Chondrocyte (in vitro differentiated cells): ENCODE measurements around the gene ELOVL5. TPM values are rescaled to one million over a fixed set of nuclear protein-coding genes. Genes with fewer than 3 reads are reported as not detected.

Experiments used
- DNase-seq: peaks from one replicate; pipeline ENCODE4 v3.0.0; 2021; ENCODE audit warnings: mixed read lengths, low spot score
- H3K27ac Mint-ChIP-seq: one replicate; pipeline ENCODE4 v1.8.0; 2021; ENCODE audit warnings: mild to moderate bottlenecking, moderate library complexity, mixed read lengths; ENCODE audit not compliant: unreplicated experiment
- H3K27me3 Mint-ChIP-seq: 2 replicates; pipeline ENCODE4 v1.8.0; 2021; ENCODE audit warnings: low read depth, mixed read lengths
- H3K36me3 Mint-ChIP-seq: 2 replicates; pipeline ENCODE4 v1.8.0; 2021; ENCODE audit warnings: low read depth, mixed read lengths
- H3K4me1 Mint-ChIP-seq: 2 replicates; pipeline ENCODE4 v1.8.0; 2021; ENCODE audit warnings: low read depth, mild to moderate bottlenecking, mixed read lengths
- H3K4me3 Mint-ChIP-seq: one replicate; pipeline ENCODE4 v1.8.0; 2021; ENCODE audit warnings: mild to moderate bottlenecking, moderate library complexity, mixed read lengths; ENCODE audit not compliant: unreplicated experiment
- H3K9me3 Mint-ChIP-seq: 2 replicates; pipeline ENCODE4 v1.8.0; 2021; ENCODE audit warnings: low read depth, mixed read lengths
- total RNA-seq: library from RNA; stranded (reverse); gene quantifications from 3 replicates; pipeline ENCODE4 v1.2.1, GENCODE V29; 2021
- TF ChIP-seq, protein P1 (sequence below): fragments of 200-600 bp; sonication (generic); IDR thresholded peaks from 2 replicates; pipeline ENCODE4 v1.5.0; 2021; ENCODE audit warnings: antibody characterized with exemption, mild to moderate bottlenecking, moderate library complexity

Gene ELOVL5
- total RNA-seq, 1 donor from 2014 or later = 102 TPM

DNA sequence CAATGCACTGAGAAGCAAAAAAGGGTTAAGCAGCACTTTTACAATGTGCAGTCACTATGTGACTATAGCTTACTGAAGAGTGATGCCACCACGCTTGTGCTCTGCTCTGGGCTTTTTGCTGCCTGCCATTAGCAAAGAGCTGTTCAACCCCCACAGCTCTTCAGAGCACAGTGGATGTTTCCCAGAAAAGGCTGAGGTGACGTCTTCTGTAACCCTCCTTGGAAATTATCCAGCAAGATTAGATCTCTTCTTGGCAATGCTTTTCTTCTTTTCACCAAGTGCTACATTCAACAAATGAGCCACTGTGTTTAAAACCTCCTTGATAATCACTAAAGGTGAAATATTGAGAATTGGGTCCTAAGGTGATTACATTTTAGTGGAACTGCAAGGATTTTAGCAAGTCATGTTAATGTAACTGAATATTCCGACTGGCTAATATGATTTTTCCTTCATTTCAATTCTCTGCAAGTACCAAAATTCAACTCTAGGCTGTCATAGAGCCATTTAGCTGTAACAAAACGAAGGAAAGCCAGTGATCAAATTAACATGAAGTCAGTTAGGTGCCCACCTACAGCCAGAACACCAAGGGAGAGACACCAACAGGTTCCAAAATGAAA lies 34.9 kb downstream of the ELOVL5 start:
- Mint-ChIP-seq H3K36me3 (no peaks in the 10 kb centered on the region), H3K27me3 (no peaks in the 10 kb centered on the region), H3K27ac (peak overlapping the region; percentile 70), H3K4me3 (no peak overlapping the region), H3K9me3 (no peaks in the 10 kb centered on the region), H3K4me1 (peaks cover 77% of the 10 kb centered on the region)
- TF ChIP-seq, protein P1, sequence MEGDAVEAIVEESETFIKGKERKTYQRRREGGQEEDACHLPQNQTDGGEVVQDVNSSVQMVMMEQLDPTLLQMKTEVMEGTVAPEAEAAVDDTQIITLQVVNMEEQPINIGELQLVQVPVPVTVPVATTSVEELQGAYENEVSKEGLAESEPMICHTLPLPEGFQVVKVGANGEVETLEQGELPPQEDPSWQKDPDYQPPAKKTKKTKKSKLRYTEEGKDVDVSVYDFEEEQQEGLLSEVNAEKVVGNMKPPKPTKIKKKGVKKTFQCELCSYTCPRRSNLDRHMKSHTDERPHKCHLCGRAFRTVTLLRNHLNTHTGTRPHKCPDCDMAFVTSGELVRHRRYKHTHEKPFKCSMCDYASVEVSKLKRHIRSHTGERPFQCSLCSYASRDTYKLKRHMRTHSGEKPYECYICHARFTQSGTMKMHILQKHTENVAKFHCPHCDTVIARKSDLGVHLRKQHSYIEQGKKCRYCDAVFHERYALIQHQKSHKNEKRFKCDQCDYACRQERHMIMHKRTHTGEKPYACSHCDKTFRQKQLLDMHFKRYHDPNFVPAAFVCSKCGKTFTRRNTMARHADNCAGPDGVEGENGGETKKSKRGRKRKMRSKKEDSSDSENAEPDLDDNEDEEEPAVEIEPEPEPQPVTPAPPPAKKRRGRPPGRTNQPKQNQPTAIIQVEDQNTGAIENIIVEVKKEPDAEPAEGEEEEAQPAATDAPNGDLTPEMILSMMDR = no peak
- no peak for DNase-seq

DNA sequence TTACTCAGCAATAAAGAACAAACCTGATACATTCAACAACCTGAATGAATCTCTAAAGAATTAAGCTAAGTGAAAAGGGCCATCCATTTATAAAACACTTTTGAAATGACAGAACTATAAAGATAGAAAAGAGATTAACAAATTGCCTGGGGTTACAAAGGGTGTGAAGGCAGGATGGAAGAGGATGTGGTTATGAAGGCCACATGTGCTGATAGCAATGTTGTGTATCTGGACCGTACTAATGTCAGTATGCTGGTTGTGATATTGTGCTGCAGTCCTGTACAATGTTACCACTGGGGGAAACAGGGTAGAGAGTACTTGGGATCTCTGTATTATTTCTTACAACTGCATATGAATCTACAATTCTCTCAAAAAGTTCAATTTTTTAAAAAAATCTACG lies 36.4 kb downstream of the ELOVL5 start:
- Mint-ChIP-seq H3K4me3 (no peak overlapping the region), H3K27ac (no peak overlapping the region), H3K9me3 (no peaks in the 10 kb centered on the region), H3K36me3 (no peaks in the 10 kb centered on the region), H3K27me3 (no peaks in the 10 kb centered on the region), H3K4me1 (peaks cover 92% of the 10 kb centered on the region)
- no peak for DNase-seq
- TF ChIP-seq, protein P1 = no peak

DNA sequence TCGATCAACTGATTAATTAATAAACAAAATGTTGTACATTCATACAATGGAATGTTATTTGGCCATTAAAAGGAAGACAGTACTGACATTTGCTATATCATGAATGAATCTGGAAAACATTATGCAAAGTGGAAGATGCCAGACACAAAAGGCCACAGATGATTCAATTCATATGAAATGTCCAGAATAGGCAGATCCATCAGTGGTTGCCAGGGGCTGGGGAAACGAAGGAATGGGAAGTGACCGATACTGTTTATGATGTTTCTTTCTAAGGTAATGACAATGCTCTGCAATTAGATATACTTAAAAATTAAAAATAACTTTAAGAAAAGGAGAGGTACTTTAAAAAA lies 37.2 kb downstream of the ELOVL5 start:
- TF ChIP-seq, protein P1 = no peak
- Mint-ChIP-seq H3K27ac (peak overlapping the region; percentile 18), H3K4me3 (no peak overlapping the region), H3K4me1 (peaks cover 93% of the 10 kb centered on the region), H3K36me3 (no peaks in the 10 kb centered on the region), H3K27me3 (no peaks in the 10 kb centered on the region), H3K9me3 (no peaks in the 10 kb centered on the region)
- no peak for DNase-seq

DNA sequence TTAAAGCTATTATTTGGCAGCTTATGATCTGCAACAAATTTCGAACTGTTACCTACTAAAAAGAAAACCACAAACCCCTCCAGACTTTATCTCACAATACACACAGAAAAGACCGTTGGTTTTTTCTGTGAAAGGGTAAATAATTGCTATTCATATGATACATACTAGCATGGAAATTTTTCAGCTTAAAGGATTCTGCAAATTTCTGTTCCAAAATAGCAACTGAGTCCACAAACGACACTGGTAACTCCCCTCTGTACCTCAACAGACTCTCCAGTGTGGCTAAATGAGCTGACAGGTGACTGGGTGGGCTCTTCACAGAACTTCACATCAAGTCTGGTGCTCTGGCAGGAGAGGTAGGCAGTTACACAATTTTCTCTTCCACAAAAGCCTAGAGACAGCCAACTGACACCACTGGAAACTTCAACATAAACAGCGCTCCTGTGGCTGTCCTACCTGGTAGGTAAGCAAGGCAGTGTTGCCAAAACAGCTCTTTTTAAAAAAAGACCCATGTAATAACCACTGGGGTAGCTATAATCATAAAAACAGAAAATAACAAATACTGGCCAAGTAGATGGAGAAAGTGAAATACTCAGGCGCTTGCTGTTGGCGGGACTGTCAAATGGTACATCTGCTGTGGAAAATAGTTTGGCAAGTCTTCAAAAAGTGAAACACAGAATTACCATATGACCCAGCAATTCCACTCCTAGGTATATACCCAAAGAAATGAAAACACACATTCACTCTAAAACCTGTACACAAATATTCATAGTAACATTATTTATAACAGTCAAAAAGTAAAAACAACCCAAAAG lies 37.8 kb downstream of the ELOVL5 start:
- H3K4me3 Mint-ChIP-seq = no peak overlapping the region
- H3K4me1 Mint-ChIP-seq = peaks cover 91% of the 10 kb centered on the region
- H3K27me3 Mint-ChIP-seq = no peaks in the 10 kb centered on the region
- no peak for DNase-seq
- no peaks in the 10 kb centered on the region for H3K36me3 Mint-ChIP-seq
- TF ChIP-seq, protein P1 = no peak
- H3K27ac Mint-ChIP-seq = peak overlapping the region; percentile 25
- no peaks in the 10 kb centered on the region for H3K9me3 Mint-ChIP-seq

DNA sequence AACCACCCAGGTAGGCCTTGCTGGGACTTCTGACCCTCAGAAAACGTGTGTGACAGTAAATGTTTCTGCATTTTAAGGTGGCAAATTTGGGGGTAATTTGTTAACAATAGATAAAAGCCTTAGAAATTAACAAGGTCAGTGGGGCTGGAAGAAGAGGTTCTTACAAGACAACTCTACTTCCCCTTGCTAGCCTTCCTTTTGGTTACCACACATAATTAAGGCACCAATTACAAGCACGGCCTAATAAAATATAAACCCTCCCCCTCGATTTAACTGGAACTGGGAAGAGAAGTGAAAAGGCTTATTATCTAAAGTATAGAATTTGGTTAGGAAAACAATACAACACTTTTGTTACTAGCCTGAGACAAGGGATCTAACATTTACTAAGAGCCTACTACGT lies 38.8 kb downstream of the ELOVL5 start:
- TF ChIP-seq, protein P1 = no peak
- H3K27ac Mint-ChIP-seq = peak overlapping the region; percentile 85
- H3K9me3 Mint-ChIP-seq = no peaks in the 10 kb centered on the region
- no peaks in the 10 kb centered on the region for H3K36me3 Mint-ChIP-seq
- H3K27me3 Mint-ChIP-seq = no peaks in the 10 kb centered on the region
- H3K4me3 Mint-ChIP-seq = no peak overlapping the region
- DNase-seq = no peak
- peaks cover 80% of the 10 kb centered on the region for H3K4me1 Mint-ChIP-seq
